HEK293 (cell line): ENCODE results near the gene STX1B.

ENCODE experiments used
- EGR2 ChIP-seq: fragments of 450-650 bp; formaldehyde crosslinking; IDR thresholded peaks from 2 replicates; pipeline ENCODE4 v1.5.1; 2016; ENCODE audit warnings: low read depth, missing biosample characterization, missing genetic modification characterization
- ELK4 ChIP-seq: IDR thresholded peaks from 2 replicates; pipeline ENCODE4 v1.6.1; 2011; ENCODE audit warnings: mild to moderate bottlenecking, low read depth, low read length, borderline replicate concordance
- GLIS2 ChIP-seq: fragments of 450-650 bp; formaldehyde crosslinking; IDR thresholded peaks from 2 replicates; pipeline ENCODE4 v1.5.1; 2016; ENCODE audit warnings: missing biosample characterization, missing genetic modification characterization
- MYNN ChIP-seq: fragments of 450-650 bp; formaldehyde crosslinking; IDR thresholded peaks from 2 replicates; pipeline ENCODE4 v1.5.1; 2016; ENCODE audit warnings: missing biosample characterization, missing genetic modification characterization, borderline replicate concordance
- ZBTB1 ChIP-seq: fragments of 450-650 bp; formaldehyde crosslinking; IDR thresholded peaks from 2 replicates; pipeline ENCODE4 v1.5.1; 2016; ENCODE audit warnings: missing biosample characterization, missing genetic modification characterization
- ZBTB48 ChIP-seq: fragments of 450-650 bp; formaldehyde crosslinking; IDR thresholded peaks from 2 replicates; pipeline ENCODE4 v1.5.1; 2016; ENCODE audit warnings: missing biosample characterization, missing genetic modification characterization
- ZBTB6 ChIP-seq: fragments of 450-650 bp; formaldehyde crosslinking; IDR thresholded peaks from 2 replicates; pipeline ENCODE4 v1.5.1; 2017; ENCODE audit warnings: missing biosample characterization, missing genetic modification characterization
- ZBTB7A ChIP-seq: fragments of 450-650 bp; formaldehyde crosslinking; IDR thresholded peaks from 2 replicates; pipeline ENCODE4 v1.5.1; 2016; ENCODE audit warnings: low read depth, missing biosample characterization, missing genetic modification characterization
- ZFHX2 ChIP-seq: fragments of 450-650 bp; formaldehyde crosslinking; conservative IDR thresholded peaks from 2 replicates; pipeline ENCODE4 v1.5.1; 2016; ENCODE audit warnings: missing biosample characterization, missing genetic modification characterization
- ZFP37 ChIP-seq: fragments of 450-650 bp; formaldehyde crosslinking; IDR thresholded peaks from 2 replicates; pipeline ENCODE4 v1.5.1; 2016; ENCODE audit warnings: missing biosample characterization, missing genetic modification characterization
- ZNF112 ChIP-seq: fragments of 450-650 bp; formaldehyde crosslinking; IDR thresholded peaks from 2 replicates; pipeline ENCODE4 v1.5.0; 2017; ENCODE audit warnings: missing biosample characterization, missing genetic modification characterization
- ZNF175 ChIP-seq: fragments of 450-650 bp; formaldehyde crosslinking; IDR thresholded peaks from 2 replicates; pipeline ENCODE4 v1.5.1; 2016; ENCODE audit warnings: missing biosample characterization, missing genetic modification characterization
- ZNF18 ChIP-seq: fragments of 450-650 bp; formaldehyde crosslinking; IDR thresholded peaks from 2 replicates; pipeline ENCODE4 v1.5.1; 2016; ENCODE audit warnings: missing biosample characterization, missing genetic modification characterization
- ZNF223 ChIP-seq: fragments of 450-650 bp; formaldehyde crosslinking; IDR thresholded peaks from 2 replicates; pipeline ENCODE4 v1.5.1; 2016; ENCODE audit warnings: missing biosample characterization, missing genetic modification characterization
- ZNF239 ChIP-seq: fragments of 450-650 bp; formaldehyde crosslinking; IDR thresholded peaks from 2 replicates; pipeline ENCODE4 v1.5.1; 2016; ENCODE audit warnings: missing biosample characterization, missing genetic modification characterization
- ZNF24 ChIP-seq: fragments of 450-650 bp; formaldehyde crosslinking; IDR thresholded peaks from 2 replicates; pipeline ENCODE4 v1.5.1; 2016; ENCODE audit warnings: missing biosample characterization, missing genetic modification characterization
- ZNF280D ChIP-seq: fragments of 450-650 bp; formaldehyde crosslinking; IDR thresholded peaks from 2 replicates; pipeline ENCODE4 v1.5.1; 2016; ENCODE audit warnings: missing biosample characterization, missing genetic modification characterization
- ZNF341 ChIP-seq: fragments of 450-650 bp; formaldehyde crosslinking; IDR thresholded peaks from 2 replicates; pipeline ENCODE4; 2016; ENCODE audit warnings: low read depth, missing biosample characterization, missing genetic modification characterization
- ZNF362 ChIP-seq: fragments of 450-650 bp; formaldehyde crosslinking; IDR thresholded peaks from 2 replicates; pipeline ENCODE4 v1.5.1; 2016; ENCODE audit warnings: missing biosample characterization, missing genetic modification characterization
- ZNF366 ChIP-seq: fragments of 450-650 bp; formaldehyde crosslinking; conservative IDR thresholded peaks from 2 replicates; pipeline ENCODE4 v1.5.1; 2016; ENCODE audit warnings: missing biosample characterization, missing genetic modification characterization
- ZNF544 ChIP-seq: fragments of 450-650 bp; formaldehyde crosslinking; IDR thresholded peaks from 2 replicates; pipeline ENCODE4 v1.5.0; 2017; ENCODE audit warnings: missing biosample characterization, missing genetic modification characterization
- ZNF549 ChIP-seq: fragments of 450-650 bp; IDR thresholded peaks from 2 replicates; pipeline ENCODE4 v1.5.1; 2018; ENCODE audit warnings: missing biosample characterization, missing genetic modification characterization, mild to moderate bottlenecking, inconsistent platforms, moderate library complexity
- ZNF585B ChIP-seq: fragments of 450-650 bp; formaldehyde crosslinking; IDR thresholded peaks from 2 replicates; pipeline ENCODE4 v1.5.1; 2016; ENCODE audit warnings: missing biosample characterization, missing genetic modification characterization
- ZNF621 ChIP-seq: fragments of 450-650 bp; formaldehyde crosslinking; IDR thresholded peaks from 2 replicates; pipeline ENCODE4 v1.5.1; 2017; ENCODE audit warnings: missing biosample characterization, missing genetic modification characterization
- ZNF623 ChIP-seq: fragments of 450-650 bp; formaldehyde crosslinking; IDR thresholded peaks from 2 replicates; pipeline ENCODE4 v1.5.1; 2016; ENCODE audit warnings: missing biosample characterization, missing genetic modification characterization
- ZNF664 ChIP-seq: fragments of 450-650 bp; formaldehyde crosslinking; IDR thresholded peaks from 2 replicates; pipeline ENCODE4 v1.5.1; 2016; ENCODE audit warnings: missing biosample characterization, missing genetic modification characterization
- ZNF701 ChIP-seq: fragments of 450-650 bp; formaldehyde crosslinking; IDR thresholded peaks from 2 replicates; pipeline ENCODE4 v1.5.1; 2016; ENCODE audit warnings: missing biosample characterization, missing genetic modification characterization
- ZNF785 ChIP-seq: fragments of 450-650 bp; formaldehyde crosslinking; IDR thresholded peaks from 2 replicates; pipeline ENCODE4 v1.5.1; 2016; ENCODE audit warnings: missing biosample characterization, missing genetic modification characterization
- ZNF791 ChIP-seq: fragments of 450-650 bp; formaldehyde crosslinking; IDR thresholded peaks from 2 replicates; pipeline ENCODE4 v1.5.1; 2016; ENCODE audit warnings: missing biosample characterization, missing genetic modification characterization
- ZSCAN4 ChIP-seq: fragments of 450-650 bp; formaldehyde crosslinking; IDR thresholded peaks from 2 replicates; pipeline ENCODE4 v1.5.1; 2017; ENCODE audit warnings: missing biosample characterization, missing genetic modification characterization

The STX1B gene

GRCh38 chr16:31032736-31033708 lies 22.6 kb upstream of the STX1B start, which contains the start of gene STX4 (continued):
- peak; percentile 99 for TF ChIP-seq EGR2 (tag by site-specific recombination)
- TF ChIP-seq ZNF791 (tag by site-specific recombination), result no peak
- no peak for TF ChIP-seq ZNF544 (tag by site-specific recombination)
- TF ChIP-seq ZNF223 (tag by site-specific recombination), result peak; percentile 36; the same call in 1 of the 2 replicates
- TF ChIP-seq ZNF112 (tag by site-specific recombination), result no peak
- TF ChIP-seq ZNF585B (tag by site-specific recombination), result no peak
- TF ChIP-seq ZBTB48 (tag by site-specific recombination), result peak; percentile 78
- TF ChIP-seq ZNF239 (tag by site-specific recombination), result no peak
- no peak for TF ChIP-seq MYNN (tag by site-specific recombination)
- peak; percentile 98 for TF ChIP-seq GLIS2 (tag by site-specific recombination)
- no peak for TF ChIP-seq ZNF664 (tag by site-specific recombination)
- peak; percentile 92; the same call in 1 of the 2 replicates for TF ChIP-seq ZBTB1
- TF ChIP-seq ZNF24 (tag by site-specific recombination), result peak; percentile 98
- TF ChIP-seq ZBTB7A (tag by site-specific recombination), result peak; percentile 89; the same call in 1 of the 2 replicates
- TF ChIP-seq ZNF18 (tag by site-specific recombination), result no peak
- TF ChIP-seq ZNF621 (tag by site-specific recombination), result no peak
- TF ChIP-seq ZFP37 (tag by site-specific recombination), result no peak; the same call in 1 of the 2 replicates
- TF ChIP-seq ZSCAN4, result peak; percentile 50; the same call in 1 of the 2 replicates
- TF ChIP-seq ZNF175, result no peak
- TF ChIP-seq ZNF623, result peak; percentile 47
- peak; percentile 64 for TF ChIP-seq ZNF366 (tag by site-specific recombination)
- peak; percentile 79; the same call in 1 of the 2 replicates for TF ChIP-seq ELK4
- no peak for TF ChIP-seq ZNF549 (tag by site-specific recombination)
- no peak for TF ChIP-seq ZNF701 (tag by site-specific recombination)
- TF ChIP-seq ZFHX2 (tag by site-specific recombination), result peak; percentile 100
- no peak for TF ChIP-seq ZNF341 (tag by site-specific recombination)
- no peak for TF ChIP-seq ZBTB6 (tag by site-specific recombination)
- TF ChIP-seq ZNF362 (tag by site-specific recombination), result peak; percentile 42; the same call in 1 of the 2 replicates
- no peak for TF ChIP-seq ZNF785
- TF ChIP-seq ZNF280D (tag by site-specific recombination), result no peak
